ENCODE results near the gene TMEM14C.
"Not testable (repeated sequence)": the region's sequence is repeated elsewhere in the genome, so short reads cannot be mapped to it uniquely, and the experiment has no call there.

TMEM14C gene

GRCh38 chr6:10722820-10723566, at the start of gene TMEM14C:
Gene TMEM14C (plus strand): TSS chr6:10723070. CDS start chr6:10724614, 1,544 bp downstream.
- peak; percentile 89 to 96 for DNase-seq

- DNase-seq, result no peak
Observed at GRCh38 chr6:10676403-10676802, 46.5 kb upstream of the TMEM14C start.

DNA sequence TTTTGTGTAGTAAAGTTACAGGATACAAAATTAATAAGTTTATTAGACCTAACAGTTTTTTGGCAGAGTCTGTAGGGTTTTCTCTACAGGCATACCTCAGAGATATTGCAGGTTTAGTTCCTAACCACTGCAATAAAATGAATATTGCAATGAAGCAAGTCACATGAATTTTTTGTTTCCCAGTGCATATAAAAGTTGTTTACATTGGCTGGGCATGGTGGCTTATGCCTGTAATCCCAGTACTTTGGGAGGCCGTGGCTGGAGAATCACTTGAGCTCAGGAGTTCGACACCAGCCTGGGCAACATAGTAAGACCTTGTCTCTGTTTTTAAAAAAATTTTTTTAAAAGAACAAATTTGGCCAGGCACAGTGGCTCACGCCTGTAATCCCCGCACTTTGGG, 44.4 kb upstream of the TMEM14C start:
- no peak for DNase-seq

- no peak for DNase-seq
Observed at GRCh38 chr6:10681795-10682194, 41.1 kb upstream of the TMEM14C start.

DNA sequence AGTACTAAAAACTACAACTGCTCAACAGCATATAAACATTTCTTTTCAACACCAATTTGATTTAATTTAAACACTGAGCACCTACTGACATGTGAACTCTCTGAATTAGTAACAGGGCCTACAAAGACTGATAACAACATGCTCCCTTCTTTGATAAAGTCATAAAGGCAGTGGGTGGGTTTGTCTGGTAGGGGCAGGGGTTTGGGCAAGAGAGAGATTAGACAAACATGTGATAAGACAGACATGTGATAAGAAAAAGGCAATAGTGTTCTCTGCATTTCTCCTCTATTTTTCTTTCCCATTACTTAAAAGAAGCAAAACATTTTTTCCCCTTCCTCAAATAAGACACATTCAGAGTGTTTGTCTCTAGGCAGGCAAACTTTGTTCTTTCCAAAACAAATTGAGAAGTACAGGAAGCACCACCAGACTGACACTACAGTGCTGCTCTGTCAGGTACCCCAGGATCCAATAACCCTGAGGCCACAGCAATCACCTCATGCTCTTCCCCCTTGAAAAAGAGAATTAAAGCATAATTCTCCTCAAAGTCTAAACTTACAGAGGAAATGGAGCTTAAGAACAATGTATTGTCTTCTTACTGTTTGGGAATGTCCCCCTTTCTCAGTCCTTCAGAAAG, 40.4 kb upstream of the TMEM14C start:
- DNase-seq, result no peak

- DNase-seq, result no peak
Observed at GRCh38 chr6:10684618-10685017, 38.3 kb upstream of the TMEM14C start.

DNA sequence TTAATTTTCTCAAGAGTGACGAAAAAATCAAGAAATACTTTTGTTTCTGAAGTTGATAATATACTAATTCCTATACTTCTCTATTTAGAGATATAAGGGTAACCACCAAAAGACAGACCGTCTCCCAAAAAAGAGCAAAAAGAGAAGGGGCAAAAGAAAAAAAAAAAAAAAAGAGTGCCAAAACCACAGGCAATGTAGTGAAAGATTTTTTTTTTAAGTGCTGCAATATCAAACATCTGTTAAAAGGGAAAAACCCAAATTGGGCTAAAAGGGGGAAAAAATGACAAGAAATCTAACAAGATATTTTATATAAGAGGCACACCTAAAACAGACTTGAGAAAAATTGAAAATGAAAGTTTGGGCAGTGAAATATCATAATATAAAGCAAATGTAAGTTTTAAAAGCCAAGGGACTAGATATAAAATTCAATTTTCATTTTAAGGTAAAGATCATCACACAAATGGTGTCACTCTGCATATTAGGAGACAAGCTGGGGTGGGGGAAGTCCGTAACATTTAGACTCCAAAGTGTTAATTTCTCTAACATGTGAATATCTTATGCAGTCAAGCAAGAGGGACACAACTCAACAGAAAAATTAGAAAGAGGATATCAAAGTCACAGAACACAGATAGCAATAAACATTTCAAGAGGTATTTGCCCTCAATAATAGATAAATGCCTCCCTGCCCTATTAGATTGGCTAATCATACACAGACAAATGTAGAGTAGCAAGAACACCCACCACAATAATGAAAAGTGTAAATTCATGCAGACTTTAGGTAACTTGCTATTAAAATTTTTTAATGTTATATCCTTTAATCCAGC, 37.6 kb upstream of the TMEM14C start:
- DNase-seq, result no peak

GRCh38 chr6:10686901-10687300, 36.0 kb upstream of the TMEM14C start:
- no peak for DNase-seq

- no peak for DNase-seq
Observed at GRCh38 chr6:10687582-10687981, 35.3 kb upstream of the TMEM14C start.

DNA sequence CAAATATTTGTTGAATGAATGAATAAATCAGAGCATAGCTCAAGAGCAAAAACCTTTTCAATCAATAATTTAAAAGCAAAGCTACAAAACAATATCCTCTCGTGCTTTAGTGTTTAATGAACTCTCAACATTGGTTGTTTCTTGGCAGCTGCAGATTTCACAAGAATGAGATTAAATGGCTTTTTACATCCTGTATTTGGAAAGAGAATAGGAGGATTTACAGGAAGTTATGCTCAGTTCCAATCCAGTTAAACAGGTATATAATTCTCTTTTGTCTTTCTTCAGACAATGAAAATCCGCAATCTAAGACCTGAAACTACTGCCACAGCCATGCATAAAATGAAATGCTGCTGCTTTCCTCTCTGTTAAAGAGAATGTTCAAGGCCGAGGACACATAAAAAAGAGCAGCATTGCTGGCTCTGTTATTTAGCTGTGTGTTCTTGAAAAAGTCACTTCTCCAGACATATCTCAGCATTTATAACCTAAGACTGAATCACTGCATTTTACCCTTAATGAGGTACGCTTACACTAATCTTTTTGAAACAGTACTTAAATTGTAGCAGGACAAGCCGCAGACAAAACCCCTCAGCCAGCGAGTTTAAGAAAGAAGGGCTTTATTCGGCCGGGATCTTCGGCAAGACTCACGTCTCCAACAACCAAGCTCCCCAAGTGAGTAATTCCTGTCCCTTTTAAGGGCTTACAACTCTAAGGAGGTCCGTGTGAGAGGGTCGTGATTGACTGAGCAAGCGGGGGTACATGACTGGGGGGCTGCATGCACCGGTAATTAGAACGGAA, 32.0 kb upstream of the TMEM14C start:
- peak in 1 of 2 experiments; percentile 5 for DNase-seq

- DNase-seq, result no peak
Observed at GRCh38 chr6:10692965-10693538, 29.8 kb upstream of the TMEM14C start.

DNA sequence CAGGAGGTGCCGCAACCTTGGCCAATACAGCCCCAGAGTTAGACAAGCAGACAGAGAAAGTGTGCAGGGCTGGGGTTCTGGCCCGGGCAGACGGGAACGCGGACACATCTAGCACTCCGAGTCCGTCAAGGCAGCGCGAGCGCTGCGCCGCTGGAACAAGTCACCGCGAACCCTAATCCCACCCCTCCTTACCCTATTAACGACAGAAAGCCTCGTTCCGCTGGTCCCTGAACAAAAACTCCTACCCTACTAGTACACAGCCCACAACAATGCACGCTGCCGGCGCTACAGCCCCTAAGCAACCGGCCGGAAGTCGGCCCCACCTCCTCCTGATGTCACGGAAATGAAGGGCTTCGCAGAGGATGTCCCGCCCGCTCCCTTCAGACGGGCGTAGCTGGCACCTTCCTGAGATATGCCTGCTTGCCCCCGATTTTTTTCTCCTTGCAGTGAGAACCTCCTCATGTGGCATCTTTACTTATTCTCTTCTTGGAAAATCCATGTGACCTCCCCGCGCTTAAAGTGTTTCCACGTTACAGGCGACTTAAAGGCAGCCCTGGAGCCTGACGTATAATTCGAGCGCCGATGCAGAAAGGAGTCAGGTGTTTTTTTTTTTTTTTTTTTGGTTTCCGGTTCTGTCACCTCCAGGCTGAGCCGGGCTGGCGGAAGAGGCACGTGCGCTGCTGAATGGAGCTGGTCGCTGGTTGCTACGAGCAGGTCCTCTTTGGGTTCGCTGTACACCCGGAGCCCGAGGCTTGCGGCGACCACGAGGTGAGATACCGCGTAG, 28.4 kb upstream of the TMEM14C start, which contains the start of the genes C6orf52 and PAK1IP1:
Gene C6orf52, minus strand, starts transcription at position 315 of the 784 bp plus-strand sequence. CDS start 7,066 bp downstream, outside the sequence.
Gene PAK1IP1, plus strand, starts transcription at position 671 of the 784 bp plus-strand sequence. Its CDS starts 14 bp downstream, at position 685.
- DNase-seq, result peak; percentile 84 to 91

DNA sequence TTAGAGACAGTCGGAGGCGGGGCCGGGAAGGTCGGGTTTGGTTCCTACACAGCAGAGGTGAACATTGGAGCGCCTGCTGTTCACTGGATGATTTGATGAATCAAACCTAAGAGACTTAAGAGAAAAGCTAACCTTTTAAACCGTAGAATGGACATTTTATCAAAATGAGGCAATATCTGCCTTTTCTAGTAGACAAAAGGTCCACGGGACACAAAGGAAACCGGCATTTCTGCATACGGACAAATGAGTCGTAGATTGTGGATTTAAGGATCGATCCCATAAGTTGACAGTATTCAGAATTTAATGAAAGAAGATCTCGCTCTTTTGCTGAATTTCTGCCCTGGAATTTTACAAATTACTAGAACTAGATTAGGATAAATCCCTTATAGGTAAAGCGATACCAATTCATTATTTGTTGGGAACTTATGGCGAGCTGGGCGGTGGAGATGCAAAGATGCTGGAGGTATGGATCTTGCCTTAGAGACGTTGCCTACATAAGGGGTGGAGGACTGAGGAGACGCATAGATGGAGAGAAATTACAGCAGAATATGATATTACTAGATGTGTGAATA, 27.7 kb upstream of the TMEM14C start:
- DNase-seq, result peak in 1 of 2 experiments; percentile 19

DNA sequence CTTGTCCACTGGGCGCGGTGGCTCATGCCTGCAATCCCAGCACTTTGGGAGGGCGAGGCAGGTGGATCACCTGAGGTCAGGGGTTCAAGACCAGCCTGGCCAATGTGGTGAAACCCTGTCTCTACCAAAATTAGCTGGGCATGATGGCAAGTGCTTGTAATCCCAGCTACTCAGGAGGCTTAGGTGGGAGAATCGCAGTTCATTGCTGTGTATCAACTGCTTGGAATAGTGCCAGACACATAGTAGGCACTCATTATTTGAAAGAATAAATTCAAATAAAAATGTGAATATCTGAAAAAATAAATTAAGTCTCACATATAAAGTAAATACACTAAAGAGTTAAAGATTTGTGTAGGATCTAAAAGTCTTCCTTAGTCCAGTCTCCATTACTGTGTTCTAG, 26.2 kb upstream of the TMEM14C start:
- no peak for DNase-seq

DNA sequence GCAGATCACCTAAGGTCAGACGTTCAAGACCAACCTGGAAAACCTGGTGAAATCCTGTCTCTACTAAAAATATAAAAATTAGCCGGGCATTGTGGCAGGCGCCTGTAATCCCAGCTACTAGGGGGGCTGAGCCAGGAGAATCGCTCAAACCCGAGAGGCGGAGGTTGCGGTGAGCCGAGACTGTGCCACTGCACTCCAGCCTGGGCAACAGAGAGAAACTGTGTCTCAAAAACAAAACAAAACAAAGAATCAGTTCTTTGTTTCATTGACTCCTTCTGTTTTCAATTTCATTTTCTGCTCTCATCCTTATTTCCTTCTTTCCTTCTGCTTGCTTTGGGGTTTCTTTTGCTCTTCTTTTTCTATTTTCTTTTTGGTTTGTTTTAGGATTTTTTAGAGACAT, 8.9 kb upstream of the TMEM14C start:
- no peak for DNase-seq

GRCh38 chr6:10719296-10719963, 3.4 kb upstream of the TMEM14C start:
- DNase-seq, result no peak

- DNase-seq, result no peak
Observed at GRCh38 chr6:10719964-10720264, 3.0 kb upstream of the TMEM14C start.

- peak in 1 of 2 experiments; percentile 13 for DNase-seq
Observed at GRCh38 chr6:10720265-10720959, 2.5 kb upstream of the TMEM14C start.

- DNase-seq, result not testable (repeated sequence)
Observed at GRCh38 chr6:10720960-10721849, 1.7 kb upstream of the TMEM14C start.
